ENCODE data around the gene HTR6.

HTR6 gene

DNA sequence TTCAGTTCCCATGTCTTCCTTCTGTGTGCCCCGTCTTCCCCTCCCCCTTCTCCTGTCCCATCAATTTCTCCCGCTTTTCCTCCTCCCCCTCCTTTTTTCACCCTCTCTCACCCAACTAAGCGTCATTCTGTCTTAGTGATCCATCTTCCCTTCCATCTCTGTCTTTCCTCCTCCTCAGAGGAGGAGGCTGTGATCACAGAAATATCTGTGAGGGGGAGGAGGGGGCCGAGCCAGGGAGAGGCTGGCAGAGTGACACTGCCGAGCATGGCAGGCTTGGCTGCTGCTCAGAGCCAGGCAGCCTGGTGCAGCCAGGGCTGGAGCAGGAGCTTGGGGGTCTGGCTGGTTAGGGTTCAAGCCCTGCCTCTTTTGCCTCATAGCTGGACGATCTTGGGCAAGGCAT lies 7.6 kb downstream of the HTR6 start:
- H3K27ac ChIP-seq = no peak overlapping the region
- POLR2A ChIA-PET (ENCODE audit: low non-redundant PET) = no interaction called here
- CTCF ChIA-PET = no interaction called here
- DNase-seq (ENCODE audit: low spot score) = no peak
- TF ChIP-seq, protein P1, sequence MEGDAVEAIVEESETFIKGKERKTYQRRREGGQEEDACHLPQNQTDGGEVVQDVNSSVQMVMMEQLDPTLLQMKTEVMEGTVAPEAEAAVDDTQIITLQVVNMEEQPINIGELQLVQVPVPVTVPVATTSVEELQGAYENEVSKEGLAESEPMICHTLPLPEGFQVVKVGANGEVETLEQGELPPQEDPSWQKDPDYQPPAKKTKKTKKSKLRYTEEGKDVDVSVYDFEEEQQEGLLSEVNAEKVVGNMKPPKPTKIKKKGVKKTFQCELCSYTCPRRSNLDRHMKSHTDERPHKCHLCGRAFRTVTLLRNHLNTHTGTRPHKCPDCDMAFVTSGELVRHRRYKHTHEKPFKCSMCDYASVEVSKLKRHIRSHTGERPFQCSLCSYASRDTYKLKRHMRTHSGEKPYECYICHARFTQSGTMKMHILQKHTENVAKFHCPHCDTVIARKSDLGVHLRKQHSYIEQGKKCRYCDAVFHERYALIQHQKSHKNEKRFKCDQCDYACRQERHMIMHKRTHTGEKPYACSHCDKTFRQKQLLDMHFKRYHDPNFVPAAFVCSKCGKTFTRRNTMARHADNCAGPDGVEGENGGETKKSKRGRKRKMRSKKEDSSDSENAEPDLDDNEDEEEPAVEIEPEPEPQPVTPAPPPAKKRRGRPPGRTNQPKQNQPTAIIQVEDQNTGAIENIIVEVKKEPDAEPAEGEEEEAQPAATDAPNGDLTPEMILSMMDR (conservative IDR thresholded peaks at IDR 0.05; ENCODE audit: low read depth) = no peak

DNA sequence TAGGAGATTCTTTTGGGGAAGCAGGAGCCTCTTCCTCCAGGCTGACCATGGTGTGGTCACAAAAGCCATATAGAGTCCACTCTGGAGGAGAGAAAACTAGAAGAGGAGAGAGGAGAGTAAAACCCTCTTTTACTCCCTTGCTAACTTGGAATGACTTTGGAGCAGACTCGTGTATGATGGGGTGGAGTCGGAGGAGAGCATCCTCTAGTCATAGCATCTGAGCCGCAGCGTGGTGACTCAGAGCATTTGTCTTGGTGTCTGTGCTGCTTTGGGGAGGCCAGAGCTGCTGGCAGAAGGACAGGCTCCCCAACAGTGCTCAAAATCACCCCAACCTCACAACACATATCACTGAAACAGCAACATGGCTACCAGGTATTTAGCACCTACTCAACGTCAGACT lies 11.1 kb downstream of the HTR6 start:
- ChIA-PET POLR2A (ENCODE audit: low non-redundant PET) (interaction anchor here (0.6 kb wide), 1 partner anchor 345 kb away, joined by 3 read pairs; no protein-coding TSS in a partner anchor), CTCF (interaction anchor here (0.6 kb wide), 1 partner anchor 21 kb away, joined by 4 read pairs; no protein-coding TSS in a partner anchor)
- H3K27ac ChIP-seq = no peak overlapping the region
- no peak for DNase-seq (ENCODE audit: low spot score)
- TF ChIP-seq, protein P1 (conservative IDR thresholded peaks at IDR 0.05; ENCODE audit: low read depth) = no peak

DNA sequence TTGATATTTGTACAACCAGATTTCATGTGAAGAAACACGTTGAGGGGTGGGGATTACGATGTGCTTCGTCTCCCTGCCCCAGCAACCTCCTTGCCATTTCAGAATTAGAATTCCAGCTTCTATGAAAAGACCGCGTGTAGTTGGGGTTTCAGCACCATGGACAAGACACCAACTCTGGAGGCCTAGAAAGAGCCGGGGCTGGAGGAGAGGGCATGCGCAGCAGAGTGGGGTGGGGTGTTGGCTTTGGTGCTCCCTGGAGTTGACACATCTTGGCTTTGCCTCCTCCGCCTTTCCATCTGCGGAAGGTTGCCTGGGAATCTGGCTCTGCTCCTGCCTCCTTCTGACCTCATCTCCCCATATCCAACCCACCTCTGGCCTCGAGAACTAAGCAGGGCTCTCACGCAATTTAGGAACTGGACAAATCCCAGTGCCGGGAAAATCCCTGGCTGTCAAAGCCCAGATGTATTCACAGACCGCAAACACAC lies 11.8 kb downstream of the HTR6 start:
- peak; percentile 70 for DNase-seq (ENCODE audit: low spot score)
- ChIA-PET POLR2A (ENCODE audit: low non-redundant PET) (interaction anchor here (0.6 kb wide), 1 partner anchor 346 kb away, joined by 3 read pairs; no protein-coding TSS in a partner anchor), CTCF (interaction anchor here (0.5 to 0.6 kb wide), 2 partner anchors 22 to 193 kb away, joined by 3 to 4 read pairs; no protein-coding TSS in a partner anchor)
- no peak overlapping the region for H3K27ac ChIP-seq
- TF ChIP-seq, protein P1 (conservative IDR thresholded peaks at IDR 0.05; ENCODE audit: low read depth) = no peak

DNA sequence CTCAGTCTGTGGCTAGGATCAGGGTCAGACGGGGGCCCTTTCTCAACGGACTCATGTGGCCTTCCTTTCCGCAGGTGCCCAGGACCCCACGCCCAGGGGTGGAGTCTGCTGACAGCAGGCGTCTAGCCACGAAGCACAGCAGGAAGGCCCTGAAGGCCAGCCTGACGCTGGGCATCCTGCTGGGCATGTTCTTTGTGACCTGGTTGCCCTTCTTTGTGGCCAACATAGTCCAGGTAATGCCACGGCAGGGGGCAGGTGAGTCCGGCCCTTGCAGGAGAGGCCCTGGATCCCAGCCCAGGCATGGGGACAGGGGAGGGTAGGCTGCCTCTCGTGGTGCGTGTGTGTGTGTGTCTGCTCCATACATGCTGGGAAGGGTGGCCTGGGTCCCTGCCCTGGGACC lies 13.8 kb downstream of the HTR6 start:
- TF ChIP-seq, protein P1 (conservative IDR thresholded peaks at IDR 0.05; ENCODE audit: low read depth) = no peak
- no peak overlapping the region for H3K27ac ChIP-seq
- ChIA-PET POLR2A (ENCODE audit: low non-redundant PET) (no interaction called here), CTCF (no interaction called here)
- DNase-seq (ENCODE audit: low spot score) = no peak

DNA sequence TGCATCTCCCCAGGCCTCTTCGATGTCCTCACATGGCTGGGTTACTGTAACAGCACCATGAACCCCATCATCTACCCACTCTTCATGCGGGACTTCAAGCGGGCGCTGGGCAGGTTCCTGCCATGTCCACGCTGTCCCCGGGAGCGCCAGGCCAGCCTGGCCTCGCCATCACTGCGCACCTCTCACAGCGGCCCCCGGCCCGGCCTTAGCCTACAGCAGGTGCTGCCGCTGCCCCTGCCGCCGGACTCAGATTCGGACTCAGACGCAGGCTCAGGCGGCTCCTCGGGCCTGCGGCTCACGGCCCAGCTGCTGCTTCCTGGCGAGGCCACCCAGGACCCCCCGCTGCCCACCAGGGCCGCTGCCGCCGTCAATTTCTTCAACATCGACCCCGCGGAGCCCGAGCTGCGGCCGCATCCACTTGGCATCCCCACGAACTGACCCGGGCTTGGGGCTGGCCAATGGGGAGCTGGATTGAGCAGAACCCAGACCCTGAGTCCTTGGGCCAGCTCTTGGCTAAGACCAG lies 14.3 kb downstream of the HTR6 start:
- POLR2A ChIA-PET (ENCODE audit: low non-redundant PET) = interaction anchor here (0.5 kb wide), 1 partner anchor 30 kb away, joined by 3 read pairs; no protein-coding TSS in a partner anchor
- CTCF ChIA-PET = no interaction called here
- DNase-seq (ENCODE audit: low spot score) = no peak
- H3K27ac ChIP-seq = no peak overlapping the region
- TF ChIP-seq, protein P1 (conservative IDR thresholded peaks at IDR 0.05; ENCODE audit: low read depth) = no peak

DNA sequence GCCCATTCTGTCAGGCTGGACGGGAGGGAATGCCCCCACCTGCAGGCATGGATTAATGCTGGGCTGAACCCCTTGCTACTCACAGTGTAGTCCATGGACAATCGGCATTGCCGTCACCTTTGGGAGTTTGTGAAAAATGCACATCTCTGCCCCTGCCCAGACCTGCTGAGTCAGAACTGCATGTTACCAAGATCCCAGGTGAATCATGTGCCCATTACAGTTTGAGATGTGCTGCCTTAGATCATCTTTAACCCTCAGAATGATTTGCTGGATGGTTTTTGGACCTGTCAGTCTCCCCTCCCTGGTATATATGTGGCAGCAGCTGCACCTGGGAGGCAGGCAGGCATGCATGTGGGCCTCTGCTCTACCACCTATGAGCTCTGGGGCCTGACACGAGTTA lies 15.0 kb downstream of the HTR6 start:
- no peak for DNase-seq (ENCODE audit: low spot score)
- ChIA-PET CTCF (no interaction called here), POLR2A (ENCODE audit: low non-redundant PET) (interaction anchor here (0.5 kb wide), 1 partner anchor 29 kb away, joined by 3 read pairs; no protein-coding TSS in a partner anchor)
- no peak overlapping the region for H3K27ac ChIP-seq
- TF ChIP-seq, protein P1 (conservative IDR thresholded peaks at IDR 0.05; ENCODE audit: low read depth) = no peak
